ENCODE data around the gene SFXN5. TPM values are rescaled to one million over a fixed set of nuclear protein-coding genes. Genes with fewer than 3 reads are reported as not detected.

The SFXN5 gene
- total RNA-seq, 1 experiment from 2014 or later, result 22.0 TPM

DNA sequence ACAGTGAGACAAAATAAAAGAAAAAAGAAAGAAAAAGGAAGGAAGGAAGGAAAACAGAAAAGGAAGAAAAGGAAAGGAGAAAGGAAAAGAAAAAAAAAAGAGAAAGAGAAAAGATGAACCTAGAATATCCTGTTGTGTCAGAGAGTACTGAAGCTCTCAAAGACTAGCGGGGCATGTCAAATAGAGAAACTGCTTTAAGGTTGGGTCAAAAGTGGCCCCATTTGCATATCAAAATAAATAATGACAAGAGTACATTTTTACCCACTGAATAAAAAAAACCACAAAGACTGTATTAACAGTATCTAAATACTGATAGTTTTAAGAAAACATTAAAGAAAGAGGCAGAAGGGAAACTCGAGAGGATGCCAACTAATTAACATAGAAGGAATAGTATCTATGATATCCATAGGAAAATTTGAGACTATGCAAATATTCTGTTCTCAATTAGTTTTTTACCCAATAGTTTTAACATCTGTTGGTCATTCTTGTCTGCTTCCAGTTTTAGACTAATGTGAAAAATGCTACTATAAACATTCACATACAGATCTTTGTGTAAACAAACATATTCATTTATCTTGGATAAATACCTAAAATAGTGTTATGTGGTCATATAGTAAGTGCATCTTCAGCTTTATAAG, 53.2 kb downstream of the SFXN5 start:
- Histone ChIP-seq H3F3A (ENCODE audit: low read length, unreplicated experiment) (peaks cover 3% of the 10 kb centered on the region), H3K27me3 (ENCODE audit: low read length) (no peaks in the 10 kb centered on the region), H3K36me3 (ENCODE audit: low read depth, low read length) (peaks cover 10% of the 10 kb centered on the region; the same call in 1 of the 2 replicates), H3K27ac (ENCODE audit: low read length) (no peak overlapping the region), H3K4me2 (ENCODE audit: low read length) (no peak overlapping the region), H3K9me2 (replicated peaks; ENCODE audit: low read length) (no peaks in the 10 kb centered on the region), H3K9ac (ENCODE audit: low read length) (no peak overlapping the region), H2AFZ (ENCODE audit: low read length) (no peak overlapping the region), H3K79me2 (ENCODE audit: low read length) (no peaks in the 10 kb centered on the region), H4K20me1 (ENCODE audit: low read length) (no peaks in the 10 kb centered on the region), H3K4me3 (ENCODE audit: low read length) (no peak overlapping the region), H3K4me1 (ENCODE audit: insufficient read depth, low read length) (peaks cover 15% of the 10 kb centered on the region), H3K9me3 (ENCODE audit: low read length) (no peaks in the 10 kb centered on the region)
- DNase-seq, result no peak
- no peak for ATAC-seq
- intact Hi-C loops (cut with micrococcal nuclease), result no loop called here
- TF ChIP-seq EZH2phosphoT487 (IDR thresholded peaks at IDR 0.05; ENCODE audit: borderline replicate concordance, low read length), result no peak
- TF ChIP-seq EZH2 (IDR thresholded peaks at IDR 0.05; ENCODE audit: low read length, unreplicated experiment), result no peak
- TF ChIP-seq, protein P1, sequence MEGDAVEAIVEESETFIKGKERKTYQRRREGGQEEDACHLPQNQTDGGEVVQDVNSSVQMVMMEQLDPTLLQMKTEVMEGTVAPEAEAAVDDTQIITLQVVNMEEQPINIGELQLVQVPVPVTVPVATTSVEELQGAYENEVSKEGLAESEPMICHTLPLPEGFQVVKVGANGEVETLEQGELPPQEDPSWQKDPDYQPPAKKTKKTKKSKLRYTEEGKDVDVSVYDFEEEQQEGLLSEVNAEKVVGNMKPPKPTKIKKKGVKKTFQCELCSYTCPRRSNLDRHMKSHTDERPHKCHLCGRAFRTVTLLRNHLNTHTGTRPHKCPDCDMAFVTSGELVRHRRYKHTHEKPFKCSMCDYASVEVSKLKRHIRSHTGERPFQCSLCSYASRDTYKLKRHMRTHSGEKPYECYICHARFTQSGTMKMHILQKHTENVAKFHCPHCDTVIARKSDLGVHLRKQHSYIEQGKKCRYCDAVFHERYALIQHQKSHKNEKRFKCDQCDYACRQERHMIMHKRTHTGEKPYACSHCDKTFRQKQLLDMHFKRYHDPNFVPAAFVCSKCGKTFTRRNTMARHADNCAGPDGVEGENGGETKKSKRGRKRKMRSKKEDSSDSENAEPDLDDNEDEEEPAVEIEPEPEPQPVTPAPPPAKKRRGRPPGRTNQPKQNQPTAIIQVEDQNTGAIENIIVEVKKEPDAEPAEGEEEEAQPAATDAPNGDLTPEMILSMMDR (conservative IDR thresholded peaks at IDR 0.05; ENCODE audit: low read depth, low read length), result no peak
- POLR2A ChIA-PET (ENCODE audit: unreplicated experiment), result no interaction called here
- CTCF ChIA-PET, result no interaction called here
- no TSS peak for BruUV-seq (replicated peaks)

DNA sequence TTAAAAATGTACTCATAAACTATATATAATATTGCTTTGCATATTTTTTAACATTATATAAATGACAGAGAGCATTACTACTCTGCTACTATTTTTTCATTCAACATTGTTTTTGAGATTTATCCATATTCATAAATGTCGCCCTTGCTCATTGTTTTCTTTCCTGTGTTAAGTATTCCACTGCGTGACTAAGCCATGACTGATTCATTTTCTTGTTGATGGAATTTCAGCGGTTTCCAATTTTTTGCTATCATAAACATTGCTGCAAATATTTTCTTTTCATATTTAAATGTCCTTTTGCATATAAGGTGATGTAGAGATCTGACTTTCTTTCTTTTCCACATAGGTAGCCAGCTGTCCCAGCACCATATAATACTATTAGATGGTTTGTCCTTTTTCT, 57.6 kb downstream of the SFXN5 start:
- no TSS peak for BruUV-seq (replicated peaks)
- Histone ChIP-seq H3K79me2 (ENCODE audit: low read length) (no peaks in the 10 kb centered on the region), H2AFZ (ENCODE audit: low read length) (no peak overlapping the region), H3K27ac (ENCODE audit: low read length) (0 out of 2 replicates have a peak overlapping the region, but pooled peaks have one; percentile 0), H3K9me3 (ENCODE audit: low read length) (no peaks in the 10 kb centered on the region), H3K4me1 (ENCODE audit: insufficient read depth, low read length) (peaks cover 15% of the 10 kb centered on the region), H3K36me3 (ENCODE audit: low read depth, low read length) (0 out of 2 replicates have a peak, but pooled peaks cover 5% of the 10 kb centered on the region), H3F3A (ENCODE audit: low read length, unreplicated experiment) (peaks cover 3% of the 10 kb centered on the region), H3K4me2 (ENCODE audit: low read length) (peak overlapping the region; percentile 34), H3K9ac (ENCODE audit: low read length) (no peak overlapping the region), H4K20me1 (ENCODE audit: low read length) (no peaks in the 10 kb centered on the region), H3K4me3 (ENCODE audit: low read length) (no peak overlapping the region), H3K9me2 (replicated peaks; ENCODE audit: low read length) (no peaks in the 10 kb centered on the region), H3K27me3 (ENCODE audit: low read length) (no peaks in the 10 kb centered on the region)
- intact Hi-C loops (cut with micrococcal nuclease), result loop anchor here (1.0 to 5.0 kb wide), 2 partner anchors 14 to 58 kb away; partner anchors contain the start of gene SFXN5
- peak; percentile 95 for ATAC-seq
- peak; percentile 71 for DNase-seq
- TF ChIP-seq EZH2 (IDR thresholded peaks at IDR 0.05; ENCODE audit: low read length, unreplicated experiment) (no peak), EZH2phosphoT487 (IDR thresholded peaks at IDR 0.05; ENCODE audit: borderline replicate concordance, low read length) (no peak)
- TF ChIP-seq, protein P1 (conservative IDR thresholded peaks at IDR 0.05; ENCODE audit: low read depth, low read length), result no peak
- CTCF ChIA-PET, result interaction anchor here (0.6 kb wide), 1 partner anchor 198 kb away, joined by 3 read pairs; no protein-coding TSS in a partner anchor
- POLR2A ChIA-PET (ENCODE audit: unreplicated experiment), result no interaction called here

DNA sequence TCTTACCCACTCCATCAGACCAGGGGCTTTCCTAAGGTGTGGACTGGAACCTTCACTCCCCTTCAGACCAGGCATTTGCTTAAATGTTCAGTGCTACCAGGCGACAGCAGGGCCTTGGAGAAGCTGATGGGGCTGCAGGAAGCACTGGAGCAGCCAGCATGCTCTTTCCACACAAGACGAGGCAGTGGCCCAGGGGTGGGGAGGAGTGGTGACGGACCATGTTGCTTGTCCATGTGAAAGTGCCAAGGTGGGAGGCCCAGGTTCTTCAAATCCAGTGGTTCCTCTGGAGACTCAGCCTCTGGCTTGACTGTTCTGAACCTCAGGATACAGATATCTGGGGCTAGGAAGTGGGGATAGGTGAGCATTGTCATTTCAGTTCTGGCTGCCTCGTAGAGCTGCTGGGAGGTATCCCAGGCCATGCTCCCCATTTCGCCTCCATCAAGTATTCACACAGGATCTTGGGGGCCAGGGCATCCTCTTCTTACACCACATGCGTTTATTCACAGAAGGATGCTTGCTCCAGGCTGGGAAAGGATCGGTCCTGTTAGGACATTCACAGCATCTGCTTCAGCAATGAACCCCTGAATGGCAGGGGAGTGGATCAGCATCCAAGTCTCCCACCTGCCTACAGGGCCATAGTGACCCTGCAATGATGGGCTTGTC, 62.2 kb downstream of the SFXN5 start:
- Histone ChIP-seq H3K9me2 (replicated peaks; ENCODE audit: low read length) (no peaks in the 10 kb centered on the region), H3F3A (ENCODE audit: low read length, unreplicated experiment) (peaks cover under 1% of the 10 kb centered on the region), H3K4me3 (ENCODE audit: low read length) (no peak overlapping the region), H3K79me2 (ENCODE audit: low read length) (no peaks in the 10 kb centered on the region), H3K9me3 (ENCODE audit: low read length) (no peaks in the 10 kb centered on the region), H3K36me3 (ENCODE audit: low read depth, low read length) (no peaks in the 10 kb centered on the region), H3K4me1 (ENCODE audit: insufficient read depth, low read length) (peaks cover 8% of the 10 kb centered on the region), H3K9ac (ENCODE audit: low read length) (no peak overlapping the region), H3K27ac (ENCODE audit: low read length) (no peak overlapping the region), H3K4me2 (ENCODE audit: low read length) (no peak overlapping the region), H3K27me3 (ENCODE audit: low read length) (no peaks in the 10 kb centered on the region), H2AFZ (ENCODE audit: low read length) (no peak overlapping the region), H4K20me1 (ENCODE audit: low read length) (no peaks in the 10 kb centered on the region)
- POLR2A ChIA-PET (ENCODE audit: unreplicated experiment), result no interaction called here
- no peak for DNase-seq
- intact Hi-C loops (cut with micrococcal nuclease), result no loop called here
- BruUV-seq (replicated peaks), result no TSS peak
- CTCF ChIA-PET, result no interaction called here
- TF ChIP-seq EZH2 (IDR thresholded peaks at IDR 0.05; ENCODE audit: low read length, unreplicated experiment) (no peak), EZH2phosphoT487 (IDR thresholded peaks at IDR 0.05; ENCODE audit: borderline replicate concordance, low read length) (no peak)
- TF ChIP-seq, protein P1 (conservative IDR thresholded peaks at IDR 0.05; ENCODE audit: low read depth, low read length), result no peak
- ATAC-seq, result no peak
